Measurements from ENCODE around the gene AGAP1.

The AGAP1 gene

DNA sequence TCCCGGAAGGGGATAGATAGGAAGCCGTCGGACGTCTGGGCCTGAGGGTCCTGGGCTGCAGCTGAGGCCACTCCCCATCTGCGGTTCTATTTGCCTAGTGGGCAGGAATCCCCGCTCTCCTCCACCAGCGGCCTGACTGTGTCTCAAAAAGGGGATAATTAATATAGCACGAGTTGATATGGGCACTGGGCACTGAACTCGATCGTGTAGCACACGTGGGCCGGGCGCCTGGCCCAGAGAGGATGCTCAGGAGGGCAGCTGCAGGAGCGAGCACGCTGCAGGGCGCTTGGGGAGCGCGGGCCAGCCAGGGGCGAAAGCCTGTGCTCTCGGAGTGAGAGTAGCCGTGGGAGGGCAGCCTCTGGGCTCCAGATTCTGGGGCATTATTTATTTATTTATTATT lies 683.1 kb downstream of the AGAP1 start:
- DNase-seq (ENCODE audit: low read depth in 2 of 2, low spot score in 1 of 2): no peak

DNA sequence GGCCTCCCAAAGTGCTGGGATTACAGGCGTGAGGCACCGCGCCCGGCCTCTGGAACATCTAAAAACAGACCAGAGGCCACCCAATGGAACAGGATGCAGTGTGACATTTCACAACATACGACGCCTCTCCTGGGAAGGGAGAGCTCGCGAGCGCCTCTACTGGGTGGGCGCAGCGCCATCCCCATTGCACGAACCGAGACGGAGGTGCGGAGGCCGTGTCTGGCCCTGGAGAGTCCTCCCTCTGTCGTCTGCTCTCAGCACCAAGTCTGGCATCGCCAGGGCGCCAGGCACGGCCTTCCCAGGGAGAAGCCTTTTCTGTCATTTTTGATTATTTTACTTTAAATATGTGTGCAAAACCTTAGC lies 683.7 kb downstream of the AGAP1 start:
- DNase-seq (ENCODE audit: low read depth in 2 of 2, low spot score in 1 of 2): no peak

DNA sequence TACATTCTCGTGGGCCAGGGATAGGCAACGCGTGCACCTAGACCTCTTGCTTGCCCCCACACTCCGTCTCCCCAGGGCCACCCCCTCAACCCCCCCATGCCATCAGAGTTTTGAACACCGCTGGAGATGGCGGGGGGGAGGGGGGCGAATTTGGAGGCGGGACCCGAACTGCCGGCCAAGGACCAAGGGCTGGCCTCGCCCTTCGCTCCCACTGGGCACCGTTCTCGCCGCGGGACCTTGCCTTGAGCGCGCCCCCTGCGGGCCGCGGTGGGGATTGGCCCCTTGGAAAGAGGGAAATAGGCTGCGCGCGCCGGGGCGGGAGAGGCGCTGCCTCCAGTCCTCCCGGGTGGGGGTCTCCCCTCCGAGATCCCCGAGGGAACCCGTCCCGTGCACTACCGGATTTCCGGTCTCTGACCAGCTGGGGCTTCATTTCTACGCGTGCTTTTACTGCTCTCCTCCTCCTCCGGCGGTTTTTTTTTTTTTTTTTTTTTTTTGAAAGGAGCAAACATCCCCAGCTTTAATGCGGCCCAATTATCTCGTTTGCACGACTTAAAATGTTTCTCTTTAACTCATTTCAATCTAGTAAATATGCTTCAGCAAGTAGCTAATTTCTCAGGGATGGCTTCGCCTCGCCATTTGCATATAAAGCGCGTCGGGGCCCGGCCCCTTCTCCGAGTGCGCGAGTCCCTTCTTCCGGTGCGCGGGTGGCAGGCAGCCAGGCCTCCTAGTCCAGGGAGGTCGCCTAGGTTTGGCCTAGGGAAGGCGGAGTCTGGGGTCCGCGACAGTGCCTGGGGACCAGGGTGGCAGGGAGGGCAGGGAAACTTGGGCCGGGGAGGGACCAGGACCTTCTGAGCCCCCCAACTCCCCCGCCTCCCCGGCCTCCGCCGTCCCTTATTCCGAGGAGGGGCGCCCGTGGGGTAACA lies 684.4 kb downstream of the AGAP1 start:
- no peak for DNase-seq (ENCODE audit: low read depth in 2 of 2, low spot score in 1 of 2)

DNA sequence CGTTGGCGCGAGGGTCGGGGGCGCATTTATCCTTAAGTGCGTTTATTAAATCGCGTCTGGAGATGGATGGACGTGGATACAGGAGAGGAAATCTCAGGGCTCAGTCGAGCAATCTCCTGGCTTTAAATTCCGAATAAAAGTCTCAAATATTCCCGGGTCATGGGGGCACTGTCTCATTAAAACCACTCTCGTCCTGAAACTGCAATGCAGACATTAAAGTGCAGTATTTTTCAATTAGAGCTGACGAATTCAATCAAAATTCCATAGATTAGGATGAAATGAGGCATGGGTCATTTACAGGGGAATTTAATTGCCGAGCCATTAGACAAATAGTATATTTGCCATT lies 685.0 kb downstream of the AGAP1 start:
- no peak for DNase-seq (ENCODE audit: low read depth in 2 of 2, low spot score in 1 of 2)

DNA sequence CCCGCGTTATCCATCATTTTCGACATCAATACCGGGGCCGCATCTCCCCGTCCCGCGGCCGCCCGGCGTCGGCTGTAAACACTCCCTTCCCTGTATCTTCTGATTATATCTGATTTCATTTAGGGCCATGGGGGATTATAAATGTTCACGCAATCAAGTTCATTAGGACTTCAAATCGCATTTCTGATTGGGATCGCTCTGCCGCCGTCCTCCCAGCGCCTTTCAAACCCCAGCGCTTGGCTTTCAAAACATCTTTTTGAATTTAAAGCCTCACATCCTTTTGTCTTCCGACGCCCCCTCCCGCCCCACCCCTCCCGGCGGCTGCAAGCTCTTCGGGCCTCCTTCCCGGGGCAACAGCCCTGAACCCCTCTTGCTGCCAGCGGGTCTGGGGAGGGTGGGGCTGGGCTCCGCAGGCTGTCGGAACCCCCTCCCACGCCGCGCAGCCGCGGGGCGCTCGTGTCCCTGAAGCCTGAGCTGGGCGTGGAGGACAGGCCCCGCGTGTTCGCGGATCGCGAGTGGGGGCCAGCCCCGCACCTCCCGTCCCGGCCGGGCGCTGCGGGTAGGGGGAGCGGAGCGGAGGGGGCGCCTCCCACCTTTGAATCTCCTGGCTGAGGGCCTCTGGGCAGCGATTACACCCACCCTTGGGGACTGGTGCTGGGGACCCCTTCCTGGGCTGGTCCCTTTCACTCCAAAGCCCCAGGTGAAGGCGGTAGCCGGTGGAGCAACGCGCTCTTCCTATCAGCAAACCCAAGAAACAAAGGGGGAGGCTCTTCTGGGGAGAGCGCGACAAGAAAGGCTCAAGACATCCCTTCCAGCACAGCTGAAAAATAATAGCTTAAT lies 685.6 kb downstream of the AGAP1 start:
- no peak for DNase-seq (ENCODE audit: low read depth in 2 of 2, low spot score in 1 of 2)

DNA sequence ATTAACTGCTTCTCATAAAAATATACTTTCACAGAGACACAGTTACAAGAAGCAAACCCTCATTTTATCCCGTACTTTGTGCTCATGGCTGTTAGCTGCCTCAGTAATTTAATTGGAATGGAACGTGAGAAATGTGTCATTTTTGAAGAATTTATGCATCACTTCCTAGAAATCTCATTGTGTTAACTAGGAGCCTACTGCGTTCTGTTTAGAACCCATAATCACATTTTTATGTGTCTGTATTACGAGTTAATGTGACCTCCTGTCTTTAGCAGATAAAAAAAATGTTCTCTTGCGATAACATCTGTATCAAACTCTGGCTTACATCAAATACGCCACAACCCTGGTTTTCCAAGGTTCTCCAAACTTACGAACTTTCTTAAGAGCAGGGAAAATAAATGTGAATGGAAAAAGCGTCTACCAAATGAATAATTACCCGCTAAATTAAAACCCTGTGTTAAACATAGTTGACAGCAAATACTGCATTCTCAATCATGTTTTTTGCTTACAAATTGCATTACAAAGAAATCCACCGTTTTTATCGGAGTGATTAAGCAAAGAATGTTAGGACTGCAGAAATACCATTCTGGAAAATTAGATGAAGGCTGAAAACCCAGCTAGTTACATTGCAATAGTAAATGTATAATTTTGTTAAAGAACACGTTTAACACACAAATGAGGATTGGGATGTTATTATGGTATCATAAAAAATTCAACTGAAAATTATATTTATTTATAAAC lies 686.4 kb downstream of the AGAP1 start:
- DNase-seq (ENCODE audit: low read depth in 2 of 2, low spot score in 1 of 2): no peak

DNA sequence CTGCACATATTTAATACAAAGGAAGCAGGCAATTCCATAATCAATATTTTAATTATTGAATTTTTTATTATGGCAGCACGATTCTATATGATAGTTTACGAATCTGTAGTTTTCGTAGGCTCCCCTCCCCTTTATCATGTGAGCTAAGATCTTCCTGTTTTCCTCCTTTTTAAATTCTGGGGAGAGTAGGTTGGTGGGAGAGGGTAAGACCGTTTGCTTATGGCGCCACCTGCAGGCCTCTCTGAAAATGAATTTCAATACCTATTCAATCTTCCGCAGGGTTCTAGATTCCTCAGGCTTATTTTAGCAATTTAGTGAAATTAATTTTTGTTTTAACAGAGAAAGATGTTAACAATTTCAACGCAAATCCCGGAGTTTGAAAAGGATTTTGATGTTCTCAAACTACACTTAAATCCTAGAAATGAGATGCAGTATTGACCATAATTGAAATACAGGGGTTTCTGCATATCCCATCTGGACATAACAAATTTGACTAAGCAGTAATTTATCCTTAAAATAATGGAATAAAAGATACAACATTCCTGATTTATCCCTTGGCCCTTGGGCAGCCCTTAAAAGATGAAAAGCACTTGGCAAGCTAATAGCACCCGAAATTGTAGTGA lies 687.1 kb downstream of the AGAP1 start:
- DNase-seq (ENCODE audit: low read depth in 2 of 2, low spot score in 1 of 2): no peak
